NCI-H524 treated with DMSO at 0.1 percent for 48 hours (cell line): ENCODE data around the gene PLCB2.
A peak's percentile ranks its signal among the peaks of the same experiment; 100 is the strongest.

Source experiments
- DNase-seq: peaks from one replicate; lab custom pipeline; 2025; lab: John Stamatoyannopoulos, UW

PLCB2 gene, protein sequence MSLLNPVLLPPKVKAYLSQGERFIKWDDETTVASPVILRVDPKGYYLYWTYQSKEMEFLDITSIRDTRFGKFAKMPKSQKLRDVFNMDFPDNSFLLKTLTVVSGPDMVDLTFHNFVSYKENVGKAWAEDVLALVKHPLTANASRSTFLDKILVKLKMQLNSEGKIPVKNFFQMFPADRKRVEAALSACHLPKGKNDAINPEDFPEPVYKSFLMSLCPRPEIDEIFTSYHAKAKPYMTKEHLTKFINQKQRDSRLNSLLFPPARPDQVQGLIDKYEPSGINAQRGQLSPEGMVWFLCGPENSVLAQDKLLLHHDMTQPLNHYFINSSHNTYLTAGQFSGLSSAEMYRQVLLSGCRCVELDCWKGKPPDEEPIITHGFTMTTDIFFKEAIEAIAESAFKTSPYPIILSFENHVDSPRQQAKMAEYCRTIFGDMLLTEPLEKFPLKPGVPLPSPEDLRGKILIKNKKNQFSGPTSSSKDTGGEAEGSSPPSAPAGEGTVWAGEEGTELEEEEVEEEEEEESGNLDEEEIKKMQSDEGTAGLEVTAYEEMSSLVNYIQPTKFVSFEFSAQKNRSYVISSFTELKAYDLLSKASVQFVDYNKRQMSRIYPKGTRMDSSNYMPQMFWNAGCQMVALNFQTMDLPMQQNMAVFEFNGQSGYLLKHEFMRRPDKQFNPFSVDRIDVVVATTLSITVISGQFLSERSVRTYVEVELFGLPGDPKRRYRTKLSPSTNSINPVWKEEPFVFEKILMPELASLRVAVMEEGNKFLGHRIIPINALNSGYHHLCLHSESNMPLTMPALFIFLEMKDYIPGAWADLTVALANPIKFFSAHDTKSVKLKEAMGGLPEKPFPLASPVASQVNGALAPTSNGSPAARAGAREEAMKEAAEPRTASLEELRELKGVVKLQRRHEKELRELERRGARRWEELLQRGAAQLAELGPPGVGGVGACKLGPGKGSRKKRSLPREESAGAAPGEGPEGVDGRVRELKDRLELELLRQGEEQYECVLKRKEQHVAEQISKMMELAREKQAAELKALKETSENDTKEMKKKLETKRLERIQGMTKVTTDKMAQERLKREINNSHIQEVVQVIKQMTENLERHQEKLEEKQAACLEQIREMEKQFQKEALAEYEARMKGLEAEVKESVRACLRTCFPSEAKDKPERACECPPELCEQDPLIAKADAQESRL

DNA sequence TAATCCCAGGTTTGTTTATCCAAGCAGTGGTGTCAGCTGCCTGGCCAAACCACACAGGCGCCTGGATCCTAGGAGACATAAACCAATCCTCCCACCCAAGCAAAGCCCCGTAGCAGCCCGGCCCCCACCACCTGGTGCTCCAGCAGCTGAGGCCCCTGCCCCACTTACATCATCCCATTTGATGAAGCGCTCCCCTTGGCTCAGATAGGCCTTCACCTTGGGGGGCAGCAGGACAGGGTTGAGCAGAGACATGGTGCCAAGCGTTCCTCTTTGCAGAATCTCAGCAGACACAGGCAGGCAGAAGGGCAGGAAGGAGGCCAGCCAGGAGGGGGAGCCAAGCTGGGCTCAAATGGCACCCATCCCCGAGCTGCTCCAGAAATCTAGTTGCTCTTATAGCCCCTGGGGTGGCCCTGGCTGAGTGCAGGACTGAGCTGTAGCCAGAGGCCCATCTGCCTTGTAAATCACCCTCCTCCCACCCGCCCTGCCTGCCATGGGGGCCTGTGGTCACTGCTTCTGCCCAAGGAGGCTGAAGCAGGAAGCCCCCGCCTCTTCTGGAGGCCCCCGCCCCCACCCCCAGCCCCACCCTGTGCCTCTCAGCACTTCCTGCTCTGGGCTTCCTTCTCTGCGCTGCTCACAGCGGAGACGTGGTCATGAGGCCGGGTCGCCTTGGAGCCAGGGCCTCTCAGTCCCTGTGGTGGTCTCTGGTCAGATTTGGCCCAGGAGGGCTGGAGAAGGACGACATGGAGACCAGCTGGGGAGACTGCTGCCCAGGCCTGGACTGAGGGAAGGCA lies at the start of gene PLCB2:
TSS of gene PLCB2 (minus strand) at position 515 of the 791 bp plus-strand sequence. CDS start at position 252, 263 bp downstream.
- no peak for DNase-seq

DNA sequence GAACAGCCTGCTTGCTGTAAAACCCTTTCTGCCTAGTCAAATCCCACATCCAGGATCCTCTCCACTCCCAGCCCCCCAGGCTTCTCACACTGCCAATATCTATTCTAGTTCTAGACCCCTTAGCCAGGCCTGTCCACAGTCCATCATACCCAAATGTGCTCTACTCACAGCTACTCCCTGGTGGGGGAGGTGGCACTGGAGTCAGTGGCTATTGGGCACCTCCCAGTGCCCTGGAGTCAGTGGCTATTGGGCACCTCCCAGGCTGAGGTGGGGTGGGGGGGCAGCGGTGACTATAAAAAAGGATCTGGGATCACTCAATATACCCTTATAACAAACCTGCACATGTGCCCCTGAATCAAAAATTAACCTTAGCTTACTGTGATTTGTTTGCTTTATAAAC lies 49.5 kb upstream of the PLCB2 start:
- DNase-seq, result no peak

DNA sequence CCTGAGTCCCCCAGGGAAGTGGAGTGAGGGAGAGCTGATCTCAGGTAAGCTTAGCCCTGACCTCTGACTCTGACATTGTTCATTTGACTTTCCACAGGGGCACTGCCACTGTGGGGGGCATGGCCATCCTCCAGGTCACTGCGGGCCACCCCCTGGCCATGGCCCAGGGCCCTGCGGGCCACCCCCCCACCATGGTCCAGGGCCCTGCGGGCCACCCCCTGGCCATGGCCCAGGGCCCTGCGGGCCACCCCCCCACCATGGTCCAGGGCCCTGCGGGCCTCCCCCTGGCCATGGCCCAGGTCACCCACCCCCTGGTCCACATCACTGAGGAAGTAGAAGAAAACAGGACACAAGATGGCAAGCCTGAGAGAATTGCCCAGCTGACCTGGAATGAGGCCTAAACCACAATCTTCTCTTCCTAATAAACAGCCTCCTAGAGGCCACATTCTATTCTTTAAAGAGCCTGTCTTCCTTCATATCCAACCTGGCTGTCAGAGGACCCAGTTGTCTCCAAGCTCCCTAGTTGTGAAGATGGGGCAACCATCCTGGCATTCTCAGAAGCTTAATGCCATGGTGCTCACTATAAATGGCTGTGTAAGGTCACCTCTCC lies 48.3 kb upstream of the PLCB2 start:
- DNase-seq, result no peak

DNA sequence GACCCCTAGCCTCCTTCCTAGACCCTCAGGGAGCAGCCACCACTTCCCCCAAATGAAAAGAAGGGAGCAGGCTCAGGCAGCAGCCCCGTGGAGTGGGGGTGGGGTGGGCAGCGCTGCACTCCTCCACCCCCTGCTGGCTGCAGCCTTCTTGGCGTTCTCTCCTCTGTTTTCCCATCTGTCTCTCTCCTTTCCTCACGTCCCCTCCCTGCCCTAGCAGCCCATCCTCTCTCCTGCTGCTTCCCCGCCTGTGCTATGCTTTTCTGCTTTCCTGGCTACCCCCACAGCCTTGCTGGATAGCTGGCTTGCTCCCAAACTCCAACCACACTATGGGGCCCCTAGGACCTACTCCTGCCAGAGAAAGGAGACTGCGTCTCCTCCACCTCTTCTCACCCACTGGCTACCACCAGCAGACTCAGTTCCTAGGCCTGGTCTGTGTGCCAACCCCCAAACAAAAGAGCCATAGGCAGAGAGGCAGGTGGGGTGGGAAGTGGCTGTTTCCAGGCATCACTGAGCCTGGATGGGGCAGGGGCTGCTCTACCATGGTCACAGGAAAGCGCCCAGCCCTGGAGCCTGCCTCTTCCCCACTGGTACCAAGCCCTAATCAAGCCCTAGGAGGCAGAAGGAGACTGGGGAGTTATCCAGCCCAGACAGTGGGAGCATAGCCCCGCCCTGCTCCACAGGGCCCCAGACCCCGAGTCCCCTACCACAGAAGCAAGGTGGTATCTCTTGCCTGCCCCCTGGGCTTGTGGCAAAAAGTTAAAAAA lies 46.9 kb upstream of the PLCB2 start:
- DNase-seq, result peak; percentile 77

DNA sequence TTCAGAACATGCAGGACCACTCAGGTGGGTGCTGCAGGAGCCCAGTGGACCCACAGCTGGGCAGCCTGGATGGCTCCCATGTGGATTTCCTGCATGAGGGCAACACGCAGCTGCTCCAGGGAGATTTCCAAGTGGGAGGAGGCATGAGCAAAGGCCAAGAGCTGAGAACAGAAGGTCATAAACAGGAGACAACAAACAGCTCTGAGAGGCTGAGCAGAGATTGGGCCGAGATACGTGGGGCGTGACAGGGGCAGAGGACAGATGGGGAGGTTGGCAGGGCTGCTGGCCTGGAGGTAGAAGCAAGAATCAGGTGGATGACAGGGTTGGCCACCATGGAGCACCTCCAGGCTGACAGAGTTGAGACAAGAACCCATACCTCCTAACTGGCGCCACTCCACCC lies 46.0 kb upstream of the PLCB2 start:
- DNase-seq, result peak; percentile 56

DNA sequence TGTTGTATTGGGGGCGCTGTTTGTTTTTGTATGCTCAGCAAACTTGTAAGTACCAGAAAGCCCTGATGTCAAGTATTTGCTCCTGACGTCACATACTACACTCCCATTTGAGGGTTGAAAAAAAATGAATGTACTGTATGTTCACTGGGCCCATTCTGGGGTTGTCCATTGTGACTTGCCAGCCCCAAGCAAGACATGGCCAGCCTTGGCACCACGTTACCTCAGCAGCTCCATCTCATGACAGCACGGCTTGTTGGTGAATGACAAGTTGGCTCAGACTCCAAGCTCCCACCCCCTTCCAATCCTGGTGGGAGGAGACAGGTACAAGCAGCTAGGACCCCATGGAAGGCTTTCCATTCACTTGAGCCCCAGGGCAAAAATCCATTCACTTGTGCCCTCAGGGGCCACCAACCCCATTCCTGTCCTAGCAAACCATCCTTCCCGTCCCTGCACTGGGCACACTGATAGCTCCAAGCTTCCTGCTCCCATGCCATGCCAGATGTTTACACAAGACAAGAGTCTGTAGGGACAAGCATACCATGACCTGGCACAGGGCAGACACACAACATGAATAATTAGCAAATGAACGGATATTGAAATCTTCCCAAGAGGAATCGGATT lies 44.7 kb upstream of the PLCB2 start:
- no peak for DNase-seq

DNA sequence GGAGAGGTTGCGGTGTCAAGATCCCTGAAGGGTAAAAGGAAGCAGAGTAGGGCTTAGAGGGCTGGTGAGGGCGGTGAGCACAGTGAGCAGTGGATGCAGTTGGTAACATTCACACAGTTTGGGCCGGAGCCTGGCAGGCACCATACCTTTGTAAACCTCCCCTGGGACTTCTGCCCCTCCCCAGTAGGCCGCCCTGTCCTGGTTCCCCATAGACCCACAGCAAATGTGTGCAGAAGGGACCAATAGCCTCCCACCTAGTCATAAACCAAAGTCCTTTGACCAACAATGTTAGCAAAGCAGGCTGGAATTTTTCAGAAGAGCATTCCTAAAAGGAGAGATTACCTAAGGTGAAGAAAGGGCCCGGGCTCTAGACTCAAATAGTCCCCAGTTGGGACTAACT lies 41.4 kb upstream of the PLCB2 start:
- DNase-seq, result no peak

DNA sequence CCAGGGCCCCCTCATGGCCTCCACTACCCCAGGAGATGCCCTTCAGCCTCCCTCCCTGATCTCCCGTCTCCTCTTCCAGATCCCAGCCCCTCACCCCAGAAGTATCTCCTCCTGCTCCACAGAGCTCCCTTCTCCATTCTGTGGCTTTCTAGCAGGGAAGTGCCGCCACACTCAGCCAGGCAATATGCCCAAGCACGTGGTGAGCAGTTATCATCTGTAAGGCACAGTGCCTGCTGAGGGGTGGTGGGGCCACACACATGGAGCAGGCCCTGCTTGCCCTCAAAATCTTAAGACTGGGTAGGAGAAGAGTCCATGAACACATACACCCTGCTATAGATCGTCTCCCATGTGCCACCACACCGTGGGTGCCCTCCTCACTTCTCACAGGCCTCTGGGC lies 40.7 kb upstream of the PLCB2 start:
- DNase-seq, result no peak

DNA sequence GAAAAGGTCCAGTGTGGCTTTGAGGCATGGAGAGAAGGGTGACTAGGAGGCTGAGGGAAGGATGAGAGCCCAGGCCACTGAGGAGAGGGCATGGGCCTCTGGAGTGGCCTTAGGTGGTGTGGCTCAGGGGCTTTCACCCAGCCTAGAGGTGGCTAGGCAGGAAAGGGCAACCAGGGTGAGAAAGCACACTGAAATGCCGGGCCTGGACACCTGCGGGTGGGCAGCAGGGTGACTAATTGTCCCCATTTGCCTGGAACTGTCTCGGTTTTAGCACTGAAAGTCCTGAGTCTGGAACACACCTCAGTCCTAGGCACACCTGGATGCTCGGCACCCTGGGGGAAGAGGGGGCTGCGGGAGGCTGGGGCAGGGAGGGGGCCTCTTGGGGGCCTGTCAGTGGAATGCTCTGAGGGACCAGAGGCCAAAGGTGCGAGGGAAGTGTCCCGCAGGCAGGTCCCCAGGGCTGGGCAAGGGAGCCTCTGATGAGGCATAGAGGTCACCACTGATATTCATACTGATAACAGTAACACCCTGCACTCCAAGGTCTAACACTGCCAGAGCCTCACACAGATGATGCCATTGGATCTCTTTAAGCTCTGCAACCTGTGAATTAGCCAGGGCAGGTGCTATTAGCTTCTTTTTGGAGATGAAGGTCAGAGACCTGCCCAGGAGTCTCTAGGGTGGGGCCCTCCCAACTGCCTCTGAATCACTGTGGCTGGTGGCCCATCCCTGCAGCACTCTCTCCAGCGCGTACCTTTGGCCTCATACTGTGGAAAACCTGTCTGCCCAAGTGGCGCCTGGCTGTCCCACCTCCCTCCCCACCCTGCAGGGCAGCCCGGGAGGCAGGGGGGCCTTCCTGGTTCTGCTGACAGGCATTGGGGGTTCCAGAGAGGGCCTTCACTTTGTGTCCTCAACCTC lies 40.1 kb upstream of the PLCB2 start:
- no peak for DNase-seq

DNA sequence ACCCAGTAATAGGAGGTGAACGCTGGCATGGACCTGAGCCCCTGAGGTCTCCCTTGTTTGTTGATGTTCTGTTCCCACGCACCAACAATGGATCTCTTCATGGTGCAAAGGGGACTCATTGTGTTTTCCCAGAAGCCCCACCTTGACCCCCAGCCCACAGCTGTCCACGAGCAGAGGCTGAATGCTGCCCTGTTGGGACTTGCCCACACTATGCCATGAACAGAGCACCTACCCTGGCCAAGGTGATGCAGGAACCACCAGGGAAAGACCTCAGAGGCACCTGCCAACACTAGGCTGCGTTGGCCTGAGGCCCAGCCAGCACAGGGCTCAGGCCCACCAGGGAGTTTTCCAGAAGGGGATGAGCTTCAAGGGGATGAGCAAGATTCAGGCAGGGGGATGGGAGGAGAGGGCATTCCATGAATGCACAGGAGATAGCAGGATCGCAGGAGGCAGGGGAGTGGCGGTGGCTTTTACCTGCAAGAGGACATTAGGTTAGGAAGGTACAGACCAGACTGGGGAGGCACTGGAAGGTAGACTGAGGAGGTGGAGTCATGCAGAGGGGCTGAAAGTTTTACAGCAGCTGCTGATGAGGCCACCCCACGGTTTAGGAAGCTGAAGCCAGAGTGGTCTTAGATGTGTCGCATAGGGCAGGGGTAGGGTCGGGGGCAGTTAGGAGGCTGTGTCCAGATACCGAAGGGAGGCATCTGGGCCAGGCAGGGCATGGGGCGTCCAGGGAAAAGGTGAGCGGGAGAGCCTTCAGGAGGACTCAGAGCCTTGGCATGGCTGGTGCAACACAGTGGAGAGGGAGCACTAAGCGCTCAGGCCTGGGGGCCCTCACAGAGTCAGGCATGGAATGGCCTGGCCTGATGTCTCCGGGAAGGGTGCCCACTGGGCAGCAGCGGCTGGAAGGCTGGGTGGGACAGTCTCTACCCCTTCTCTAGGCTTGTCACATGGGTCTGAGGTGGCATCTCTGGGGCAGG lies 39.1 kb upstream of the PLCB2 start:
- no peak for DNase-seq

DNA sequence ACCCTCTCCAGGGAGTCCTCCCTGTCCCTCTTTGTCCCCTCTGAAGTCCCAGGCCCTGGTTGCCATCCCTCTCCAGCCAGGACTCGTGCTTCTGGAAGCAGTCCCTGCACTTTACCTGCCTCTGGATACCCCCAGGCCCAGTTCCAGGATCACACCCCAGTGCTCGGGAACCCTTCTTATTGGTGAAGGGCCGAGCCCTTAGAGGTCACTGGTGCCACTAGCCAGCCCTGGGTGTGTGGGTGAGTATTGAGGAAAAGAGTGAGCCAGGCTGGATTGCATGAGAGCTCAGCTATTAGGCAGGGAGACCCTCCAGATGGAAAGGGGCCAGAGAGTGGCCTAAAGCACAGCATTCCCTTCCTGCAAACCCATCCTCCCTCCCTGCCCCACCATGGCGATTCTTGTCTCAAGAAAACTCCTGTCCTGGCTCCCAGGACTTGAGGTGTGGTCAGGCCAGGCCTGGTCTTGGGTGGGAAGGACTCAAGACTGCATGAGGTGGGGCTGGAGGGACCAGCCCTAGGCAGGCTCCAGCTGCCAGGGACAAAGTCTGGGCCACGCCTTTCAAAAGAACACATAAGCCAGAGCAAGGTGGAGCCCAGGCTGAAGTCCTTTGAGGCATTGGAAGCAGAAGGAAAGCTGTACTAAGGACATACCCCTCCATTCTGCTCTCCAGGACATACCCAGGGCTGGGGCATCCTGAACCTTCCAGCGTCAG lies 38.3 kb upstream of the PLCB2 start:
- DNase-seq, result no peak

DNA sequence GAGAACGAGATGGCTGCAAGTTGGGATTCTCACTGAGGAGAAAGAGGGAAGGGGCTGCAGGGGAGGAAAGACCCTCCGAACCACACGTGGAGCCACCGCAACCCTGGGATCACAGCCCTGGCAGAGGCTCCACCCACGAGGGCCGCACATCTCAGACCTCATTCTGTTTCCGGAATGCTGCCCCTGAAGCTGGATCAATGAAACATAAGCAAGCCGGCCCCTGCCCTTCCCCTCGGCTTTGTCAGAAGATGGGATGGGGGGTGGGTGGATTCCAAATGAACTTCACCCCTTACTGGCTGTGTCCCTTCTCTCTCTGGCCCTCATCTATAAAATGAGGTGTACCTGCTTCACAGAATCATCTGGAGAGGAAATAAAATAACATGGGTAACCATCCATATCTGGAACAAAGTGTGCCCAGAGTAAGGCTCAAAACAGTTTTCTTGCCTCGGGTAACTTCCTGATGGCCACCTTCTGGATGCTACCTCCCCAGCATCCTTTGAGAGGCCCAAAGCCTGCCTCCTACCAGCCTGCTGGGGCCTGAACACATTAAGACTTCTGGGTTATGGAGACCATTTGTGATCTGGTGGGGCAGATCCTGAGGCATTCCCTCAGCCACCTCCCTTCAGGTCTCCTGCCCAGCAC lies 37.6 kb upstream of the PLCB2 start:
- DNase-seq, result no peak

DNA sequence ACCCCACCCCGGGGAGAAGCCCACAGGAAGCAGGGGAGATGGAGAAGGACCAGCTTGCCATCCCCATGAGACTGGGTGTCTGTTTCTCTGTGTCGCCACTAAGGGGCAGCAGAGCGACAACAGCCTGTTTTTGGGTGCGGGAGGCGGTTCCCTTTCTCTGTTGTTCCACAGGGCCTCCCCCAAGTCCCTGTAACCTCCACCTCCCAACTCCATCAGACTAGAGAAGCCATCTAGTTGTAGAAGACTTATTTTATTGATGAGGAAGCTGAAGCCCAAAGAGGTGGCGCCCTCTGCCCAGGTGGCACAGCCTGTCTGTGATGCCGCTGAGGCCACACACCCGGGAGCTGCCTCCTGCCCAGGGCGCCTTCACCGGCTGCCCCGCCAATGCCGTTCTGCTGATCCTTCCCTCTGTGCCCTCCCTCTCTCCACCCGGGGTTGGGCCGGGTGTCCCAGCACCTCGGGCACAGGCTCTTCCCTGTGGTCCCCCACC lies 36.9 kb upstream of the PLCB2 start:
- no peak for DNase-seq

DNA sequence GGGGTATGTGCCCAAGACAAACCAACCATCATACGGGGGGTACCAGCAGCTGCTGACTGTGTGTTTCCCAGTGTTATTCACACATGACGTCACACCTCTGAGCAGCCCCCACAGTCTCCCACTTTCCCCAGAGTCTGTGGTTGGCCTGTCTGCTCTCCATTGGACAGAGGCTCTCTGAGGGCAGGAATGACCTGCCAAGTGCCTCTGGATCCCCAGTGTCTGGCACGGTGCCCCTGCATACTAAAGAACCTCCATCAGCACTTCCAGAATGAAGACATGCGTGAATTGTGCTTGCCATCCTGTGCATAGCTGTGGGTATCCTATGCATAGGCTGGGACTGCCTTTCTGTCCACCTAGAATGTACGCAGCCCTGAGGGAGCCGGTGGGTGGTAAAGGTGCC lies 36.5 kb upstream of the PLCB2 start:
- DNase-seq, result no peak

DNA sequence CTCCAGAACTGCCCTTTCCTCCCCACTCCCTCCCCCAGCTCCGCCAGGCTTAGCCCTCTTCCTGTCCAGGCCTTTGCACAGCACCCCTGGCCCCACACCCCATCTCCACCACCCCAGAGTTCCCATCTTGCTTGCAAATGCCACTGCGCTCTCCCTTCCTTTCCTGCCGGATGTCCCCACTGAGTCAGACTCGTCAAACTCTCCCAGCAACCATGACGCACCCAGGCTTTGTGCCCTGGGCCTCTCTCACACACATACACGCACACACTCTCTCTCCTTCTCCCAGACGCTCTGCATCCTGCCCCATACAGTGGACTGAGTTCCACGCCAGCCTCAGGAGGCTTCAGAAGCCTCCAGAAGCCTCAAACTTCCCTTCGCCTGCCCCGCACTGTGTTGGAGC lies 35.8 kb upstream of the PLCB2 start:
- DNase-seq, result no peak
